ENCODE data around the gene KANK3.
A peak's percentile ranks its signal among the peaks of the same experiment; 100 is the strongest.
"Not testable (repeated sequence)": the region's sequence is repeated elsewhere in the genome, so short reads cannot be mapped to it uniquely, and the experiment has no call there.

The KANK3 gene

GRCh38 chr19:8363803-8364771 is 21.0 kb upstream of the KANK3 start, which contains the start of gene ANGPTL4:
ANGPTL4 (plus strand) TSS chr19:8364155; CDS start chr19:8364322, 167 bp downstream.
- H3K4me3 ChIP-seq (ENCODE audit: low read depth, low read length), result peak within 1 kb of the TSS; percentile 71
- DNase-seq (ENCODE audit: low read depth), result peak; percentile 81
- peak; percentile 31 for TF ChIP-seq CTCF (conservative IDR thresholded peaks at IDR 0.05; ENCODE audit: low read depth, low read length)

- H3K4me3 ChIP-seq (ENCODE audit: low read depth, low read length), result no peak overlapping the region
- peak; percentile 97 for DNase-seq (ENCODE audit: low read depth)
- no peak for TF ChIP-seq CTCF (conservative IDR thresholded peaks at IDR 0.05; ENCODE audit: low read depth, low read length)
These were observed 19.1 kb upstream of the KANK3 start for GRCh38 chr19:8361921-8362793.

GRCh38 chr19:8360196-8360595 is 17.1 kb upstream of the KANK3 start:
- no peak for TF ChIP-seq CTCF (conservative IDR thresholded peaks at IDR 0.05; ENCODE audit: low read depth, low read length)
- no peak overlapping the region for H3K4me3 ChIP-seq (ENCODE audit: low read depth, low read length)
- DNase-seq (ENCODE audit: low read depth), result no peak

- no peak for DNase-seq (ENCODE audit: low read depth)
- TF ChIP-seq CTCF (conservative IDR thresholded peaks at IDR 0.05; ENCODE audit: low read depth, low read length), result no peak
- no peak overlapping the region for H3K4me3 ChIP-seq (ENCODE audit: low read depth, low read length)
These were observed 15.9 kb upstream of the KANK3 start for GRCh38 chr19:8358948-8359347.

GRCh38 chr19:8357007-8357521 is 14.0 kb upstream of the KANK3 start:
- H3K4me3 ChIP-seq (ENCODE audit: low read depth, low read length), result no peak overlapping the region
- peak; percentile 56 for DNase-seq (ENCODE audit: low read depth)
- no peak for TF ChIP-seq CTCF (conservative IDR thresholded peaks at IDR 0.05; ENCODE audit: low read depth, low read length)

- TF ChIP-seq CTCF (conservative IDR thresholded peaks at IDR 0.05; ENCODE audit: low read depth, low read length), result peak; percentile 10
- DNase-seq (ENCODE audit: low read depth), result peak; percentile 98
- no peak overlapping the region for H3K4me3 ChIP-seq (ENCODE audit: low read depth, low read length)
These were observed 12.8 kb upstream of the KANK3 start for GRCh38 chr19:8355631-8356402.

- DNase-seq (ENCODE audit: low read depth); H3K4me3 ChIP-seq (ENCODE audit: low read depth, low read length): not testable (repeated sequence)
These were observed 9.8 kb upstream of the KANK3 start for GRCh38 chr19:8352845-8353244.
